T-helper 2 cell treated with Interferon-gamma antibody and Interleukin-4, amounts not matched to agents 5 μg/mL and 100 μg/mL, for 36 hours (primary cell): ENCODE results near the gene CCDC69.

Experiments used
- DNase-seq: peaks from one replicate; pipeline ENCODE4 v3.0.0; 2021; ENCODE audit warnings: low spot score
- H3K27ac Mint-ChIP-seq: one replicate; pipeline ENCODE4 v1.8.0; 2021; ENCODE audit warnings: mild to moderate bottlenecking, mixed read lengths
- H3K27me3 Mint-ChIP-seq: one replicate; pipeline ENCODE4 v1.8.0; 2021; ENCODE audit warnings: low read depth, mixed read lengths
- H3K36me3 Mint-ChIP-seq: one replicate; pipeline ENCODE4 v1.8.0; 2021; ENCODE audit warnings: low read depth, mixed read lengths
- H3K4me1 Mint-ChIP-seq: one replicate; pipeline ENCODE4 v1.8.0; 2021; ENCODE audit warnings: low read depth, mixed read lengths
- H3K4me3 Mint-ChIP-seq: one replicate; pipeline ENCODE4 v1.8.0; 2022; ENCODE audit warnings: mild to moderate bottlenecking, moderate library complexity, mixed read lengths
- H3K9me3 Mint-ChIP-seq: one replicate; pipeline ENCODE4 v1.8.0; 2021; ENCODE audit warnings: mixed read lengths

CCDC69 gene

GRCh38 chr5:151222790-151223446 lies 974 bp downstream of the CCDC69 start:
- peak; percentile 50 for DNase-seq

GRCh38 chr5:151222054-151222789 lies 1.7 kb downstream of the CCDC69 start:
- peaks cover 59% of the 10 kb centered on the region for H3K4me1 Mint-ChIP-seq
- DNase-seq = no peak
- peak overlapping the region; percentile 83 for H3K4me3 Mint-ChIP-seq
- peak overlapping the region; percentile 86 for H3K27ac Mint-ChIP-seq
- H3K27me3 Mint-ChIP-seq = no peaks in the 10 kb centered on the region
- no peaks in the 10 kb centered on the region for H3K9me3 Mint-ChIP-seq
- H3K36me3 Mint-ChIP-seq = peaks cover 37% of the 10 kb centered on the region

More at GRCh38 chr5:151222790-151223446, 974 bp downstream of the CCDC69 start:
- Mint-ChIP-seq H3K4me3 (peak overlapping the region; percentile 83), H3K9me3 (no peaks in the 10 kb centered on the region), H3K27me3 (no peaks in the 10 kb centered on the region), H3K4me1 (peaks cover 53% of the 10 kb centered on the region), H3K27ac (peak overlapping the region; percentile 86), H3K36me3 (peaks cover 32% of the 10 kb centered on the region)

- Mint-ChIP-seq H3K27ac (peak overlapping the region; percentile 86), H3K36me3 (peaks cover 42% of the 10 kb centered on the region), H3K9me3 (no peaks in the 10 kb centered on the region), H3K27me3 (no peaks in the 10 kb centered on the region), H3K4me3 (peak overlapping the region; percentile 83), H3K4me1 (peaks cover 61% of the 10 kb centered on the region)
- DNase-seq = no peak
Measured at GRCh38 chr5:151221574-151221973, 2.3 kb downstream of the CCDC69 start.

GRCh38 chr5:151219789-151220188 lies 4.1 kb downstream of the CCDC69 start:
- Mint-ChIP-seq H3K27ac (peak overlapping the region; percentile 1), H3K36me3 (peaks cover 50% of the 10 kb centered on the region), H3K27me3 (no peaks in the 10 kb centered on the region), H3K4me1 (peaks cover 67% of the 10 kb centered on the region), H3K9me3 (no peaks in the 10 kb centered on the region), H3K4me3 (peak overlapping the region; percentile 2)
- DNase-seq = no peak

GRCh38 chr5:151219138-151219537 lies 4.8 kb downstream of the CCDC69 start:
- H3K27me3 Mint-ChIP-seq = no peaks in the 10 kb centered on the region
- H3K27ac Mint-ChIP-seq = peak overlapping the region; percentile 29
- no peak overlapping the region for H3K4me3 Mint-ChIP-seq
- H3K36me3 Mint-ChIP-seq = peaks cover 55% of the 10 kb centered on the region
- no peak for DNase-seq
- peaks cover 68% of the 10 kb centered on the region for H3K4me1 Mint-ChIP-seq
- no peaks in the 10 kb centered on the region for H3K9me3 Mint-ChIP-seq

GRCh38 chr5:151218177-151218576 lies 5.7 kb downstream of the CCDC69 start:
- Mint-ChIP-seq H3K9me3 (no peaks in the 10 kb centered on the region), H3K4me1 (peaks cover 71% of the 10 kb centered on the region), H3K4me3 (peak overlapping the region; percentile 2), H3K27ac (peak overlapping the region; percentile 26), H3K27me3 (no peaks in the 10 kb centered on the region), H3K36me3 (peaks cover 61% of the 10 kb centered on the region)
- no peak for DNase-seq

- Mint-ChIP-seq H3K4me3 (peak overlapping the region; percentile 4), H3K27me3 (no peaks in the 10 kb centered on the region), H3K27ac (peak overlapping the region; percentile 33), H3K9me3 (no peaks in the 10 kb centered on the region), H3K36me3 (peaks cover 66% of the 10 kb centered on the region), H3K4me1 (peaks cover 70% of the 10 kb centered on the region)
- no peak for DNase-seq
Measured at GRCh38 chr5:151216781-151217180, 7.1 kb downstream of the CCDC69 start.

- no peaks in the 10 kb centered on the region for H3K27me3 Mint-ChIP-seq
- DNase-seq = no peak
- peaks cover 58% of the 10 kb centered on the region for H3K36me3 Mint-ChIP-seq
- peak overlapping the region; percentile 94 for H3K27ac Mint-ChIP-seq
- no peaks in the 10 kb centered on the region for H3K9me3 Mint-ChIP-seq
- peaks cover 68% of the 10 kb centered on the region for H3K4me1 Mint-ChIP-seq
- peak overlapping the region; percentile 90 for H3K4me3 Mint-ChIP-seq
Measured at GRCh38 chr5:151215546-151215880, 8.4 kb downstream of the CCDC69 start.

- H3K4me1 Mint-ChIP-seq = peaks cover 65% of the 10 kb centered on the region
- no peaks in the 10 kb centered on the region for H3K27me3 Mint-ChIP-seq
- no peak for DNase-seq
- H3K36me3 Mint-ChIP-seq = peaks cover 57% of the 10 kb centered on the region
- peak overlapping the region; percentile 90 for H3K4me3 Mint-ChIP-seq
- H3K27ac Mint-ChIP-seq = peak overlapping the region; percentile 94
- H3K9me3 Mint-ChIP-seq = no peaks in the 10 kb centered on the region
Measured at GRCh38 chr5:151214614-151215545, 9.0 kb downstream of the CCDC69 start.

GRCh38 chr5:151213803-151214613 lies 9.9 kb downstream of the CCDC69 start:
- Mint-ChIP-seq H3K4me1 (peaks cover 66% of the 10 kb centered on the region), H3K27me3 (no peaks in the 10 kb centered on the region), H3K36me3 (peaks cover 58% of the 10 kb centered on the region), H3K9me3 (no peaks in the 10 kb centered on the region), H3K27ac (peak overlapping the region; percentile 94), H3K4me3 (peak overlapping the region; percentile 90)
- DNase-seq = peak; percentile 82

- Mint-ChIP-seq H3K4me1 (peaks cover 63% of the 10 kb centered on the region), H3K4me3 (peak overlapping the region; percentile 90), H3K36me3 (peaks cover 47% of the 10 kb centered on the region), H3K27me3 (no peaks in the 10 kb centered on the region), H3K9me3 (no peaks in the 10 kb centered on the region), H3K27ac (peak overlapping the region; percentile 90)
- no peak for DNase-seq
Measured at GRCh38 chr5:151212406-151212798, 11.5 kb downstream of the CCDC69 start.

GRCh38 chr5:151208481-151208914 lies 15.4 kb downstream of the CCDC69 start:
- Mint-ChIP-seq H3K27ac (peak overlapping the region; percentile 75), H3K27me3 (no peaks in the 10 kb centered on the region), H3K4me1 (peaks cover 50% of the 10 kb centered on the region), H3K9me3 (no peaks in the 10 kb centered on the region), H3K4me3 (no peak overlapping the region), H3K36me3 (peaks cover 32% of the 10 kb centered on the region)
- DNase-seq = no peak

- Mint-ChIP-seq H3K9me3 (no peaks in the 10 kb centered on the region), H3K27ac (no peak overlapping the region), H3K36me3 (peaks cover 38% of the 10 kb centered on the region), H3K4me3 (no peak overlapping the region), H3K4me1 (peaks cover 41% of the 10 kb centered on the region), H3K27me3 (no peaks in the 10 kb centered on the region)
- no peak for DNase-seq
Measured at GRCh38 chr5:151205411-151205810, 18.5 kb downstream of the CCDC69 start.
